Liver (tissue), 9 donors: ENCODE measurements around the gene FANCI. TPM values are rescaled to one million over a fixed set of nuclear protein-coding genes. Genes with fewer than 3 reads are reported as not detected.

Source experiments
- DNase-seq: peaks from one replicate; pipeline ENCODE4 v3.0.0-alpha.2; 2017; ENCODE audit warnings: low spot score
- H3K27ac ChIP-seq, 2 donors: one replicate each; pipeline ENCODE4 v1.7.0; 2013; ENCODE audit warnings: inconsistent platforms in 2 of 2, low read length in 2 of 2, control low read depth in 1 of 2, low read depth in 1 of 2, mild to moderate bottlenecking in 1 of 2
- H3K27me3 ChIP-seq, 4 donors: one replicate each; pipeline versions ENCODE4 v1.6.1 to v1.7.0; 2013; ENCODE audit warnings: low read length in 3 of 4, inconsistent platforms in 1 of 4, mild to moderate bottlenecking in 1 of 4, moderate library complexity in 1 of 4; ENCODE audit not compliant: control insufficient read depth in 4 of 4, insufficient read depth in 4 of 4
- H3K36me3 ChIP-seq, 4 donors: one replicate each; pipeline versions ENCODE4 v1.6.1 to v1.7.0; 2013; ENCODE audit warnings: low read length in 3 of 4, mild to moderate bottlenecking in 3 of 4, low read depth in 1 of 4, moderate library complexity in 1 of 4; ENCODE audit not compliant: control insufficient read depth in 4 of 4, insufficient read depth in 3 of 4
- H3K4me1 ChIP-seq, 4 donors: one replicate each; pipeline versions ENCODE4 v1.6.1 to v1.7.0; 2013; ENCODE audit warnings: low read length in 3 of 4, mild to moderate bottlenecking in 3 of 4, moderate library complexity in 1 of 4; ENCODE audit not compliant: control insufficient read depth in 4 of 4, insufficient read depth in 4 of 4
- H3K4me3 ChIP-seq, 3 donors: one replicate each; pipeline versions ENCODE4 v1.6.1 to v1.7.0; 2013; ENCODE audit warnings: low read length in 3 of 3, control low read depth in 1 of 3, low read depth in 1 of 3, mild to moderate bottlenecking in 1 of 3
- H3K9ac ChIP-seq, 2 donors: one replicate each; pipeline ENCODE4 v1.7.0; 2013; ENCODE audit warnings: low read length in 2 of 2, mild to moderate bottlenecking in 2 of 2, moderate library complexity in 2 of 2, control low read depth in 1 of 2, low read depth in 1 of 2
- H3K9me3 ChIP-seq, 4 donors: one replicate each; pipeline versions ENCODE4 v1.6.1 to v1.7.0; 2013; ENCODE audit warnings: low read length in 3 of 4; ENCODE audit not compliant: control insufficient read depth in 4 of 4
- FOXA1 ChIP-seq: IDR thresholded peaks from 2 replicates; pipeline ENCODE4 v1.6.1; 2016; ENCODE audit warnings: antibody characterized with exemption
- GABPA ChIP-seq, 2 donors: IDR thresholded peaks in 1 of 2; conservative IDR thresholded peaks in 1 of 2; 2 replicates each; pipeline ENCODE4 v1.6.1; 2016; ENCODE audit warnings: antibody characterized with exemption in 2 of 2, mild to moderate bottlenecking in 1 of 2, moderate library complexity in 1 of 2
- HNF4G ChIP-seq: IDR thresholded peaks from 2 replicates; pipeline ENCODE4 v1.6.1; 2016; ENCODE audit warnings: antibody characterized with exemption
- JUND ChIP-seq, 2 donors: IDR thresholded peaks; 2 replicates each; pipeline ENCODE4 v1.6.1; 2016; ENCODE audit warnings: antibody characterized with exemption in 2 of 2
- NR2F2 ChIP-seq: IDR thresholded peaks from 2 replicates; pipeline ENCODE4 v1.6.1; 2016; ENCODE audit warnings: antibody characterized with exemption
- RAD21 ChIP-seq, 2 donors: IDR thresholded peaks; 2 replicates each; pipeline ENCODE4 v1.6.1; 2016; ENCODE audit warnings: antibody characterized with exemption in 2 of 2, mild to moderate bottlenecking in 2 of 2
- REST ChIP-seq: IDR thresholded peaks from 2 replicates; pipeline ENCODE4 v1.6.1; 2016; ENCODE audit warnings: antibody characterized with exemption, mild to moderate bottlenecking
- RXRA ChIP-seq, 2 donors: IDR thresholded peaks; 2 replicates each; pipeline ENCODE4 v1.6.1; 2017 to 2018; ENCODE audit warnings: antibody characterized with exemption in 2 of 2, mild to moderate bottlenecking in 1 of 2
- SP1 ChIP-seq: IDR thresholded peaks from 2 replicates; pipeline ENCODE4 v1.6.1; 2018; ENCODE audit warnings: antibody characterized with exemption, mild to moderate bottlenecking
- TAF1 ChIP-seq: conservative IDR thresholded peaks from 2 replicates; pipeline ENCODE4 v1.6.1; 2016; ENCODE audit warnings: antibody characterized with exemption, mild to moderate bottlenecking
- YY1 ChIP-seq: IDR thresholded peaks from 2 replicates; pipeline ENCODE4 v1.6.1; 2016; ENCODE audit warnings: antibody characterized with exemption, mild to moderate bottlenecking
- ZBTB33 ChIP-seq: IDR thresholded peaks from 2 replicates; pipeline ENCODE4 v1.6.1; 2016; ENCODE audit warnings: antibody characterized with exemption
- WGBS: extraction: QIAGEN DNeasy Blood & Tissue Kit; methylation state at CpG from one replicate; pipeline ENCODE4 v1.1.7; 2013; 5-methylcytosine and 5-hydroxymethylcytosine counted together
- polyA plus RNA-seq, 2 donors: library from polyadenylated mRNA; stranded (reverse) in 1 of 2; unstranded in 1 of 2; fragments of 200-250 nt in 1 of 2; fragments of >200 nt in 1 of 2; fragmentation: Nextera tagmentation in 1 of 2; extraction: Ambion mirVana in 1 of 2; gene quantifications; one replicate each; pipeline versions ENCODE4 v1.2.1 to v1.2.3, GENCODE V29; 2013 to 2015
- total RNA-seq, 2 donors: library from RNA; depleted of rRNA; stranded (reverse); fragments of >200 nt; gene quantifications; one replicate each; pipeline ENCODE4 v1.2.3, GENCODE V29; 2014
- TF ChIP-seq, protein P1 (sequence below): IDR thresholded peaks from 2 replicates; pipeline ENCODE4 v1.6.1; 2016; ENCODE audit warnings: antibody characterized with exemption
- donor health status: healthy.
- donor health status: healthy.
- donor health status: healthy.
- donor health status: healthy.
- donor health status: healthy.

FANCI gene
- total and polyA plus RNA-seq, 4 donors: 1.7 to 41.9 (median 2.3) TPM

DNA sequence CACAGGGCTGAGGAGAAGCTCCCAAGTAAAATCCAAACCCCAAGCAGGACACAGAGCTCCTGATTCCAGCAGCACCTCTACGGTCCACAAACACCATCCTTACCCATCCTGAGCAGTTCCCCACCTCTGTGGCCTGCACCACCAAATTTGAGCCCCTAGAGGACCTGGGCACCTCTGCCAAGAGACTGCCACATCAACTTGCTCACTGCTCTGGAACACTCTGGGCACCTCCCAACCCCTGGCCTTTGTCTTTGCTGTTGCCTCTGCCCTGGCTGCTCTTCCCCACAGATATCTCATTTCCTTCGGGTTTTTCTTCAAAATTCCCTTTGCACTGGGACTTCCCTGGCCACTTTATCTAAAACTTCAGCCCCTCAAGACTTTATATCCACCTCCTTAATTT lies 28.2 kb upstream of the FANCI start:
- 82% methylated on average over 2 of the region's 2 CpGs for whole genome bisulfite sequencing

GRCh38 chr15:89217031-89217430 lies 26.7 kb upstream of the FANCI start:
- WGBS: 95% methylated on average over 20 of the region's 20 CpGs

More for the DNA sequence above, 28.2 kb upstream of the FANCI start:
- Histone ChIP-seq H3K27ac (no peak overlapping the region), H3K9ac (no peak overlapping the region), H3K27me3 (no peaks in the 10 kb centered on the region), H3K9me3 (no peaks in the 10 kb centered on the region), H3K36me3 (no peaks in the 10 kb centered on the region), H3K4me1 (no peaks in the 10 kb centered on the region), H3K4me3 (no peak overlapping the region)
- no peak for DNase-seq
- no peak for TF ChIP-seq JUND (IDR thresholded peaks at IDR 0.05)
- TF ChIP-seq REST: no peak
- no peak for TF ChIP-seq RXRA (IDR thresholded peaks at IDR 0.05)
- TF ChIP-seq RAD21 (IDR thresholded peaks at IDR 0.05): no peak
- no peak for TF ChIP-seq FOXA1
- no peak for TF ChIP-seq TAF1

More at GRCh38 chr15:89217031-89217430, 26.7 kb upstream of the FANCI start:
- Histone ChIP-seq H3K27ac (no peak overlapping the region), H3K27me3 (no peaks in the 10 kb centered on the region), H3K9me3 (no peaks in the 10 kb centered on the region), H3K9ac (no peak overlapping the region), H3K4me3 (no peak overlapping the region), H3K36me3 (no peaks in the 10 kb centered on the region), H3K4me1 (no peaks in the 10 kb centered on the region)
- TF ChIP-seq FOXA1: no peak
- TF ChIP-seq JUND (IDR thresholded peaks at IDR 0.05): no peak
- no peak for TF ChIP-seq YY1
- TF ChIP-seq, protein P1, sequence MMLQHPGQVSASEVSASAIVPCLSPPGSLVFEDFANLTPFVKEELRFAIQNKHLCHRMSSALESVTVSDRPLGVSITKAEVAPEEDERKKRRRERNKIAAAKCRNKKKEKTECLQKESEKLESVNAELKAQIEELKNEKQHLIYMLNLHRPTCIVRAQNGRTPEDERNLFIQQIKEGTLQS: no peak
- no peak for TF ChIP-seq GABPA (IDR thresholded peaks at IDR 0.05 in 1 of 2, conservative IDR thresholded peaks at IDR 0.05 in 1 of 2)
- TF ChIP-seq NR2F2: no peak
- no peak for TF ChIP-seq HNF4G
- TF ChIP-seq RXRA (IDR thresholded peaks at IDR 0.05): no peak
- no peak for TF ChIP-seq SP1
- no peak for TF ChIP-seq ZBTB33
- TF ChIP-seq REST: no peak
- no peak for DNase-seq
